ENCODE results near the gene VAV3.
"Not testable (repeated sequence)": the region's sequence is repeated elsewhere in the genome, so short reads cannot be mapped to it uniquely, and the experiment has no call there.

VAV3 gene

GRCh38 chr1:107733401-107733800 is 231.6 kb downstream of the VAV3 start:
- DNase-seq (ENCODE audit: low read depth) = not testable (repeated sequence)

- no peak for DNase-seq (ENCODE audit: low read depth)
These were observed 237.1 kb downstream of the VAV3 start for GRCh38 chr1:107727866-107728265.

DNA sequence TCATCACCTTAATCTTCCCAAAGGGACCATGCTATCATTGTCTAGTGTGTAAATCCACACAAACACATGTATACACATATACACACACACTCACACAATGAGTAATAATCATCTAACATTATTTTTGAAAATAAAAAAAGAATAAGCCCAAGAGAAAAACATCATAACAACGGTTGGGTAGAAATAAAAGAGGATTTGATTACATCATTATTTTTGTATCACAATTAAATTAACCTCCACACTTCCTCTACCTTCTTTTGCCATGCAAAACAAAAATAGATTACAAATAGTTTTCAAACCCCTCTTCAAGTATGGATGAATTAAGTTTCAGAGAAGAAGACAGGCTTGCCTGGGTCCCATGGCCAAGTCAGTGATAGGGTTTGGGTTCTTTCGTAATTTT is 238.1 kb downstream of the VAV3 start:
- no peak for DNase-seq (ENCODE audit: low read depth)

DNA sequence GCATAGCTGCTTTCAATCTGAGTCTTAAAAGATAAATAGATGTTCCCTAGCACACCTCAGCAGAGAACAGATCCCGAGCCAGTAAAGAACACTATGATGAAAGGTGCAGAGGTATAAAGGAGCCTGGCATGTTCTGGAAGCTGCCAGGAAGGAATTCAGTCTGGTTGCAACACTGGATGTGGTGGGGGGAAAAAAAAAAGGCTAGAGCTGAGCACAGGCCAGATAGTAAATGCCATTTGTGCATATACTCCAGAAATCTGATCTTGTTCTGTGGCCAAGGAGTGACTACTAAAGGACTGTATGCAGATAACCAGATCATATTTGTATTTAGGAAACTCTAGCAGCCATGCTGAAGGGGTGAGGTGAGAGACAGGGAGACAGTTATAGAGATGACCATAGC is 240.3 kb downstream of the VAV3 start:
- DNase-seq (ENCODE audit: low read depth) = no peak

GRCh38 chr1:107720210-107720609 is 244.8 kb downstream of the VAV3 start:
- not testable (repeated sequence) for DNase-seq (ENCODE audit: low read depth)

DNA sequence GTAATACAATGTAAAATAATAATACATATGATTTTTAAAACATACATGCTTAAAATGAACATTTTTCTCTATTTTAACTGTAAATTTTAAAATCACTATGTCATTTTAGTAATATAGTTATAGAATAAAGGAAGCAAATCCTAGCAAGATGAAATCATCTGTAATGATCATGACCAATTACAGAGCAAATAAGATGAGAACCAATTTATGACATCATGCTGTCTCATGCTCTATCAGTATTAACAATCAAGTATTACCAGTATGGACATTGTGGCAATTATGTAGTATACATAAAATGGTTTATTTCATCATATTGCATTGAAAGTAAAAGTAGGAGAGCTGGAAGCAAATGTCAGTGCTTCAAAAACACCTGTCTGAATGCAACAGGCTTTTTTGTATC is 255.0 kb downstream of the VAV3 start:
- DNase-seq (ENCODE audit: low read depth) = no peak

- no peak for DNase-seq (ENCODE audit: low read depth)
These were observed 257.9 kb downstream of the VAV3 start for GRCh38 chr1:107707111-107707510.

DNA sequence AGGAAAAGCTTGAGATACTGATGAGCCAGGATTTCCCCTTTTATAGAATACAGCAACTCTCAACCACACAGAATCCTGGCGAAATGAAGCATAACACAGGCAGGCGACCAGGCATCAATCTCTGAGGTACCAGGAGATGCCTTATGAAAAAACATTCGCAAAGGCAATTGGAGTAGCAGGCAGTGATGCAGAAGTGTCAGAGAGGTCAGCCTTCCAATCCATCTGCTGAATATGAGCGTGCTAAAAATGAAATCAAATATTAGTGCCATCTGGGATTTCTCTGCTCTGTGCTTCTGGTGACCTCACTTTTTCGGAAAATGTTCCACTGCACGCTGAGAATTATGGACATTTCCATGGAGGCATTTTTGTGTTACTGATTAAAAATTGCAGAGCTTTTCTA is 258.8 kb downstream of the VAV3 start:
- DNase-seq (ENCODE audit: low read depth) = no peak

DNA sequence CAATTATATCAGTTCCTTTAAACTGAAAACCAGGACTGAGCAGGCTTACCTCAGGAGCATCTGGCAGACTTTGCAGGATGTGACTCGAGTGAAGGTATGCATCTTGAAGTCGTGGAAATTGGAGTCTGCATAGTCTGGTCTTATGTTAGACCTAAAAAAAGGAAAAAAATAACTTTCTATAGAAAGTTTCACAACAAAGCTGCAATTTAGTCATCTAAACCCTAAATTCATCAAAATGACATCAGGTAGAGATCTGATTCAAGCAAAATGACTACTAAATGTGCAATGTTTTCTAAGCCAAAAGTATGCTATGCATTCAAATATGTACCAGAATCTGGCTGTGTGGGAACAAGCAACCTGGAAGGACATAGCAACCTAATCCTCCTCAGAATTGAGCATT is 260.1 kb downstream of the VAV3 start:
- no peak for DNase-seq (ENCODE audit: low read depth)

DNA sequence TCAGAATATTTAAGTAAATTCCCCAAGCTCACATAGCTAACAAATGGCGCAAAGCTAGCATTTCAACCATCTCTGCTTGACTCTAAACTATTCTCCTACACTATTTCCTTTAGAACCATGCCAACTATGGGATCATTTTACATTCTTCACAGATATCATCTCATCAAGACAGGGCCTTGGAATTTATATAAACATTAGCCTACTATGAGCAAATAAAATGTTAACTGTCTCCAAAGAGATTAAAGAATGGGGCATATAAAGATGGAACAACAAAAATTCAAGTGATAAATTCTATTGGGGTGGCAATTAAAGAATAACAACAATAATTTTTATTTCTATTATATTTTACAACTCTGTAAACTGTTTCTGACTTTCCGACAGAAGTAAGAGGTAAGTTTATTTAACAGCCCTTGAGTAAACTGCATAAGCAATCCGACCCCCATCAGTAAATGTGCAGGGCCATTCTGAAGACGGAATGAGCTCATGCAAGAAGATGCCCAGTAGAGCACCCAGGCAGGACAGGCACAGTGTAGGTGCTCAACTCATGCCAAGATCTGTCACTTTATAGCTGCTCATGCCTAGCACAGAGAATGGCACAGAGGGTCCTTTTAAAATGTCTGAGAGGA is 261.9 kb downstream of the VAV3 start:
- DNase-seq (ENCODE audit: low read depth) = no peak

DNA sequence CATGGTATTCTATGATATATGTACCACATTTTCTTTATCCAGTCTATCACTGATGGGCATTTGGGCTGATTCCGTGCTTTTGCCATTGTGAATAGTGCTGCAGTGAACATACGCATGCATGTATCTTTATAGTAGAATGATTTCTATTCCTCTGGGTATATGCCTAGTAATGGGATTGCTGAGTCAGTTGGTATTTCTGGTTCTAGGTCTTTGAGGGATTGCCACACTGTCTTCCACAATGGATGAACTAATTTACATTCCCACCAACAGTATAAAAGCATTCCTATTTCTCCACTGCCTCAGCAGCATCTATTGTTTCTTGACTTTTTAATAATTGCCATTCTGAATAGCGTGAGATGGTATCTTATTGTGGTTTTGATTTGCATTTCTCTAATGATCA is 264.3 kb downstream of the VAV3 start:
- DNase-seq (ENCODE audit: low read depth) = not testable (repeated sequence)

DNA sequence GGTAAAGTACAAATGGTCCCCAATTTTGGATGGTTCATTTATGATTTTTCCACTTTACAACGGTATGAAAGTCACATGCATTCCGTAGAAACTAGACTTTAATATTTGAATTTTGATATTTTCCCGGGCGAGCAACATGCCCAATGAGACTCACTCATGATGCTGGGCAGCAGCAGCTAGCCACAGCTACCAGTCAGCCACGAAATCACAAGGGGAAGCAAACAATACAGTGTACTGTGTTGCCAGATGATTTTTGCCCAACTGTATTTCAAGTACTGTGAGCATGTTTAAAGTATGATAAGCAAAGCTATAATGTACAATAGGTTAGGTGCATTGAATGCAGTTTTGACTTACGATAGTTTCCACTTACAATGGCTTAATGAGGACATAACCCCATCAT is 266.8 kb downstream of the VAV3 start:
- no peak for DNase-seq (ENCODE audit: low read depth)

- DNase-seq (ENCODE audit: low read depth) = no peak
These were observed 269.6 kb downstream of the VAV3 start for GRCh38 chr1:107695341-107695740.

DNA sequence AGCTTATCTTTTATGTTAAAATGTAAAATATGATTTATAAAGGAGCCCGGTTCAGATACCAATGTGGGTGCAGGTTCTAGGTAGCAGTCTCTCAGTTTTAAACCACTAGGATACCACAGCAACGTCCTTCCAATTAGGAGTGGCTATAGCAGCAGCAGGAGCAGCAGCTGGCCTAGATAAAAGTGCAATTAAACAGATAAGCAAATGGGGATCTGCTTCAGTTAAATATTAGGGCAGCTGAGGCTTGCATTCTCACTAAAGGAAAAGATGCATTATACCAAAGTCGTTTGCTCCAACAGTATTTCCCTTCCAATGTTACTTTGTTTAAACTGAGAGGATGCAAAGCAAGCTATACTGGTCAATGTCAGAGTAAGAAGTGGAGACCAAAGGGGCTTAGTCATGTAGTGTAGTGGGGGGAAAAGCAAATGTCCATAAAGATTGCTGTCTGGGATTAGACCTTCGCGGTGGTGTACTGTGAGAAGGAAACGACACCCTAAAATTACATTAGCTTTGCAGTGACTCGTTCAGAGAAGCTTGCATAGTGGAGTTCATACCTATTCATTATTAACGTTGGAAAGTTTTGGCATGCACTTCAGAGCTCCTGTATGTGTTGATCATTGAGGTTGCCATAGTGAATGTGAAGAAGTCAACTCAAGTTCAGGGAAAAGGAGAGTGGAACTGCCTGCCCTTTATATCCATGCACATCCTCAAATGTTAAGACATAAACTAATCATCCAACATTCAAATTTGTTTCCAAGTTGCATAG is 272.2 kb downstream of the VAV3 start:
- no peak for DNase-seq (ENCODE audit: low read depth)

GRCh38 chr1:107691540-107691939 is 273.4 kb downstream of the VAV3 start:
- DNase-seq (ENCODE audit: low read depth) = no peak

GRCh38 chr1:107690491-107690890 is 274.5 kb downstream of the VAV3 start:
- DNase-seq (ENCODE audit: low read depth) = no peak

DNA sequence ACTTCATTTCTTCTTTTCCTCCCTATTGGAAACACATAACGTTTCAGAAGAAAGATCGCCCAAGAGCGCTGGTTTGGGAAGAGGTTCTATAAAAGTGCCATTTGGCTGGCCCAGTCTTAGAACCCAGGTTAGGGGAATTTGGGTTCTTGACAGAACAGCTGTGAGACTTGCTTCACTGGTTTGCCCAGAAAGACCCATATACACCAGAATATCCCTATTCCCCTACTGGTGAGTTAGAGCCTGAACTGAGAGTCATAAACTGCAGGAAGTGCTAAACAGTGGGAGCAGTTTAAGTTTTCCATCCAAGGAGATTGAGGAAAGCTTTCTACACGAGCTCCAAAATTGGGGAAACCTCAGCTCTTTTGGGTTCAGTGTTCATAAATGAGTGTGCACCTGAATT is 275.2 kb downstream of the VAV3 start:
- DNase-seq (ENCODE audit: low read depth) = no peak

- no peak for DNase-seq (ENCODE audit: low read depth)
These were observed 275.8 kb downstream of the VAV3 start for GRCh38 chr1:107689159-107689558.

GRCh38 chr1:107687849-107688753 is 276.9 kb downstream of the VAV3 start:
- DNase-seq (ENCODE audit: low read depth) = no peak

DNA sequence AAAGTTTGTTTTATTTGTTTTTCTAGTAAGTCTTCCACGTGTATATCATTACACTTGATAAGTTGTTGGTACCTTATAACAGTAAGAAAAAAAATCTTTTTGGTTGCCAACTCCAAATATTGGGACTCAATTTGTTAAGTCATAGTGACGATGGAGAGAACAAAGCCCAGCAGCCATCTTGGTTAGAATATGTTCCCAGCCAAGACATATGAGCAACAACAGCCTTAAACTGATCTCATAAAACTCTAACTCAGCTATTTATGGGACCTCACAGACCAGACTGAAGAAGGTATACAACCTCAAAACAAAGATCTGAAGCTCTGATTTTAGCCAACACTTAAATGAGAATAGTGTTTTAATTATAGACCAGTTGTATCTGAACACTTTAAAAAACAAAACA is 281.3 kb downstream of the VAV3 start:
- DNase-seq (ENCODE audit: low read depth) = no peak

DNA sequence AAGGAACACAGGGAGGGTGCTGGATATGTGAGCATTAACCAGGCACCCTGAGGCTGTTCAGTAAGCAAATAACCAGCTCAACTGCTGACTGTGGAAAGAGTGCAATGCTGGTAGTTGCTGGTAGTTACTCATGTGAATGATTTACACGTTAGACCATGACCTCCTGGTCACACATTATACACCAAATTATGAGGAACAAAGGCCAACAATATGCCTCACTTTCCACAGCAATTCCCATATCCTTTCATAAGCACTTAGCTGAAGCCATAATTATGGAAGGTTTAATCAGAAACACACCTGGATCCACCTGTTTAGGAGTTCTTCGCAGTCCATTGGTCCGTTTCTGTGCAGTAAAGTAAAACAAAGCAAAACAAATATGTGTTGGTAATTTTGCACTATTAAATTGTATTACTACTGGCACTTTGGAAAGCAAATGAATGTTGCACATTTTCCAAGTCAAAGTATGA is 281.8 kb downstream of the VAV3 start:
- DNase-seq (ENCODE audit: low read depth) = no peak

- DNase-seq (ENCODE audit: low read depth) = no peak
These were observed 282.5 kb downstream of the VAV3 start for GRCh38 chr1:107682467-107682866.

- no peak for DNase-seq (ENCODE audit: low read depth)
These were observed 283.9 kb downstream of the VAV3 start for GRCh38 chr1:107681001-107681479.

Measured in stimulated activated CD8-positive, alpha-beta memory T cell treated with anti-CD3 and anti-CD28 coated beads, Interleukin-12 subunit alpha, Interleukin-12 subunit beta, amount 100 ng/mL, for 4 hours (primary cell).